HG02642 (cell line): Measurements from ENCODE around the gene NRP1.

ENCODE experiments used
- ATAC-seq: cut with Tn5 transposase; IDR thresholded peaks from one replicate; pipeline ENCODE4 v1.9.1; 2021; ENCODE audit warnings: mild to moderate bottlenecking; ENCODE audit not compliant: unreplicated experiment, poor library complexity

NRP1 gene

GRCh38 chr10:33243703-33244102, 90.8 kb downstream of the NRP1 start:
- ATAC-seq, result no peak

GRCh38 chr10:33242931-33243330, 91.5 kb downstream of the NRP1 start:
- ATAC-seq, result no peak

- no peak for ATAC-seq
Measured at GRCh38 chr10:33241351-33241750, 93.1 kb downstream of the NRP1 start.

GRCh38 chr10:33240931-33241330, 93.5 kb downstream of the NRP1 start:
- no peak for ATAC-seq

GRCh38 chr10:33240258-33240657, 94.2 kb downstream of the NRP1 start:
- no peak for ATAC-seq

- ATAC-seq, result no peak
Measured at GRCh38 chr10:33239257-33239656, 95.2 kb downstream of the NRP1 start.

GRCh38 chr10:33238643-33239042, 95.8 kb downstream of the NRP1 start:
- no peak for ATAC-seq

GRCh38 chr10:33237736-33238624, 96.5 kb downstream of the NRP1 start:
- ATAC-seq, result no peak

- ATAC-seq, result no peak
Measured at GRCh38 chr10:33236916-33237315, 97.6 kb downstream of the NRP1 start.

- ATAC-seq, result no peak
Measured at GRCh38 chr10:33235951-33236350, 98.5 kb downstream of the NRP1 start.

GRCh38 chr10:33235251-33235884, 99.1 kb downstream of the NRP1 start:
- no peak for ATAC-seq

- ATAC-seq, result no peak
Measured at GRCh38 chr10:33234831-33235237, 99.6 kb downstream of the NRP1 start.

GRCh38 chr10:33233635-33234034, 100.8 kb downstream of the NRP1 start:
- ATAC-seq, result no peak

- ATAC-seq, result no peak
Measured at GRCh38 chr10:33233221-33233620, 101.2 kb downstream of the NRP1 start.

GRCh38 chr10:33231621-33232350, 102.7 kb downstream of the NRP1 start:
- ATAC-seq, result no peak

- ATAC-seq, result no peak
Measured at GRCh38 chr10:33229949-33230267, 104.6 kb downstream of the NRP1 start.

- no peak for ATAC-seq
Measured at GRCh38 chr10:33229252-33229948, 105.1 kb downstream of the NRP1 start.

- no peak for ATAC-seq
Measured at GRCh38 chr10:33228426-33228825, 106.0 kb downstream of the NRP1 start.

- no peak for ATAC-seq
Measured at GRCh38 chr10:33227489-33227888, 107.0 kb downstream of the NRP1 start.

- ATAC-seq, result no peak
Measured at GRCh38 chr10:33224251-33224965, 110.1 kb downstream of the NRP1 start.
